H1 (cell line): ENCODE data around the gene STX19. TPM values are rescaled to one million over a fixed set of nuclear protein-coding genes. Genes with fewer than 3 reads are reported as not detected.

ENCODE experiments used
- KDM1A ChIP-seq: fragments of 200-600, 300-600 bp; sonication (generic); IDR thresholded peaks from 2 replicates; pipeline ENCODE4 v1.7.1; 2016; ENCODE audit warnings: mild to moderate bottlenecking, low read length, borderline replicate concordance
- SIN3A ChIP-seq, 2 experiments: IDR thresholded peaks in 1 of 2; conservative IDR thresholded peaks in 1 of 2; 2 replicates each; pipeline ENCODE4 v1.6.1; 2011 to 2012; ENCODE audit warnings: low read length in 2 of 2, improper control_type of control experiment in 1 of 2, low read depth in 1 of 2, mild to moderate bottlenecking in 1 of 2
- SP2 ChIP-seq: IDR thresholded peaks from 2 replicates; pipeline ENCODE4 v1.6.1; 2012; ENCODE audit warnings: mild to moderate bottlenecking, low read length, inconsistent platforms
- ZNF274 ChIP-seq: IDR thresholded peaks from 2 replicates; pipeline ENCODE4 v1.7.0; 2012; ENCODE audit warnings: low read length, borderline replicate concordance; ENCODE audit errors: extremely low read depth
- polyA plus RNA-seq, 7 experiments: library from polyadenylated mRNA; depleted of rRNA in 3 of 7; stranded (reverse) in 5 of 7; unstranded in 2 of 7; fragments of >200 nt in 5 of 7; fragments of 200-250 nt in 2 of 7; gene quantifications; 1 replicate in 5 of 7; 2 replicates in 1 of 7; 4 replicates in 1 of 7; pipeline versions ENCODE4 v1.2.1 to v1.2.3, GENCODE V29; 2011 to 2013; ENCODE audit warnings: missing spikeins in 2 of 7, mixed read lengths in 2 of 7
- total RNA-seq: library from RNA; stranded (reverse); fragmentation: NEBNext Ultra II Directional; extraction: Animal tissue kit (Norgen Biotek cat#: 25700); gene quantifications from 2 replicates; pipeline ENCODE4 v1.2.1, GENCODE V29; 2021

STX19 gene
- total and polyA plus RNA-seq, 2 of the 8 experiments (the other 6 are each of a cell fraction or from before 2014, with no cell fraction given), result not detected

GRCh38 chr3:93973131-93974126 is 55.0 kb downstream of the STX19 start, which contains the start of gene PROS1 (continued):
- TF ChIP-seq ZNF274, result no peak
- TF ChIP-seq SIN3A (conservative IDR thresholded peaks at IDR 0.05 in 1 of 2, IDR thresholded peaks at IDR 0.05 in 1 of 2; ENCODE audit: low read depth in 1 of 2, low read length in 2 of 2), result no peak
- no peak for TF ChIP-seq KDM1A
- TF ChIP-seq SP2, result no peak
